HCT116 (cell line): ENCODE results near the gene SEMA3C. TPM values are rescaled to one million over a fixed set of nuclear protein-coding genes. Genes with fewer than 3 reads are reported as not detected.
A peak's percentile ranks its signal among the peaks of the same experiment; 100 is the strongest.

ENCODE experiments used
- ATAC-seq: fragments of 200-7000 bp; cut with Tn5 transposase; 2 replicates; pipeline ENCODE4 v1.9.1; 2020; ENCODE audit warnings: mild to moderate bottlenecking, moderate library complexity
- BruUV-seq: library from RNA; stranded (reverse); fragments of 400-500 nt; replicated peaks from 2 replicates; lab custom pipeline; 2021; lab: Mats Ljungman, UMichigan
- CTCF ChIA-PET: fragments of 300-600 bp; sonication (Branson Sonifier 250); formaldehyde crosslinking; loops from one replicate; lab custom pipeline; 2021; ENCODE audit warnings: antibody characterized with exemption; lab: Charles Lee
- POLR2A ChIA-PET: fragments of 300-600, 350-600 bp; sonication (Branson Sonifier 250); formaldehyde crosslinking; loops from one replicate; lab custom pipeline; 2021; ENCODE audit warnings: antibody characterized with exemption; lab: Charles Lee
- RAD21 ChIA-PET, 2 experiments: fragments of 300-600 bp; sonication (Branson Sonifier 250); formaldehyde crosslinking; loops; one replicate each; lab custom pipeline; 2023; ENCODE audit warnings: low total read pairs in 2 of 2; ENCODE audit not compliant: uncharacterized antibody in 2 of 2, unreplicated experiment in 2 of 2, low non-redundant PET in 1 of 2; lab: Charles Lee
- DNase-seq: peaks from one replicate; pipeline ENCODE4 v3.0.0-alpha.2; 2010; ENCODE audit warnings: low read depth, low spot score
- H2AFZ ChIP-seq: fragments of 200-600 bp; shearing (Covaris generic), sonication (generic); 2 replicates; pipeline ENCODE4 v1.6.1; 2017; ENCODE audit warnings: low read depth, mixed run types, mixed read lengths, antibody characterized with exemption, low read length; ENCODE audit not compliant: poor library complexity, severe bottlenecking
- H3K27ac ChIP-seq: 2 replicates; pipeline ENCODE4 v1.5.1; 2012; ENCODE audit warnings: low read depth, low read length
- H3K27me3 ChIP-seq: fragments of 200-600 bp; sonication (generic); 2 replicates; pipeline ENCODE4 v1.6.1; 2016; ENCODE audit warnings: mixed run types, low read length, mixed read lengths; ENCODE audit not compliant: insufficient read depth
- H3K36me3 ChIP-seq, 2 experiments: fragments of 200-500 bp in 1 of 2; fragments of 200-600 bp in 1 of 2; sonication (Bioruptor generic) in 1 of 2; sonication (generic) in 1 of 2; 2 replicates each; pipeline versions ENCODE4 v1.5.1 to v1.6.1; 2014 to 2016; ENCODE audit warnings: low read length in 2 of 2, inconsistent platforms in 1 of 2, mixed read lengths in 1 of 2, mixed run types in 1 of 2; ENCODE audit not compliant: insufficient read depth in 2 of 2, control insufficient read depth in 1 of 2
- H3K4me1 ChIP-seq, 2 experiments: fragments of 200-600 bp in 1 of 2; sonication (generic) in 1 of 2; 2 replicates each; pipeline versions ENCODE4 v1.5.1 to v1.6.1; 2012 to 2017; ENCODE audit warnings: low read length in 2 of 2, inconsistent platforms in 1 of 2, mild to moderate bottlenecking in 1 of 2, mixed read lengths in 1 of 2, mixed run types in 1 of 2, moderate library complexity in 1 of 2; ENCODE audit not compliant: insufficient read depth in 2 of 2, control insufficient read depth in 1 of 2
- H3K4me2 ChIP-seq: fragments of 200-600 bp; sonication (generic); 2 replicates; pipeline ENCODE4 v1.6.1; 2017; ENCODE audit warnings: mixed run types, low read length, mixed read lengths
- H3K4me3 ChIP-seq, 2 experiments: fragments of 200-600 bp in 1 of 2; sonication (generic) in 1 of 2; replicated peaks in 1 of 2; 2 replicates each; pipeline ENCODE4 v1.5.1; 2011 to 2016; ENCODE audit warnings: low read length in 2 of 2, control low read depth in 1 of 2, low read depth in 1 of 2, mild to moderate bottlenecking in 1 of 2, mixed read lengths in 1 of 2, mixed run types in 1 of 2
- H3K79me2 ChIP-seq: fragments of 200-600 bp; sonication (generic); 2 replicates; pipeline ENCODE4 v1.6.1; 2017; ENCODE audit warnings: mild to moderate bottlenecking, mixed run types, low read length, moderate library complexity, mixed read lengths; ENCODE audit not compliant: insufficient read depth
- H3K9ac ChIP-seq: fragments of 200-600 bp; sonication (generic); 2 replicates; pipeline ENCODE4 v1.6.1; 2016; ENCODE audit warnings: low read length, mixed read lengths
- H3K9me2 ChIP-seq: fragments of 200-600 bp; sonication (generic), shearing (Covaris generic); 2 replicates; pipeline ENCODE4 v1.6.1; 2017; ENCODE audit warnings: mixed run types, mild to moderate bottlenecking, moderate library complexity; ENCODE audit not compliant: insufficient read depth
- H3K9me3 ChIP-seq, 2 experiments: fragments of 200-500 bp in 1 of 2; fragments of 200-600 bp in 1 of 2; sonication (Bioruptor generic) in 1 of 2; sonication (generic) in 1 of 2; 2 replicates each; pipeline ENCODE4 v1.6.1; 2014 to 2017; ENCODE audit warnings: low read length in 2 of 2, mixed read lengths in 2 of 2, inconsistent platforms in 1 of 2, low read depth in 1 of 2, mild to moderate bottlenecking in 1 of 2, mixed run types in 1 of 2, moderate library complexity in 1 of 2; ENCODE audit not compliant: control insufficient read depth in 1 of 2, insufficient read depth in 1 of 2
- H4K20me1 ChIP-seq: fragments of 200-600 bp; sonication (generic), shearing (Covaris generic); 2 replicates; pipeline ENCODE4 v1.6.1; 2017; ENCODE audit warnings: mixed run types, mild to moderate bottlenecking, moderate library complexity; ENCODE audit not compliant: insufficient read depth
- CBX3 ChIP-seq: IDR thresholded peaks from 2 replicates; pipeline ENCODE4 v1.6.1; 2012; ENCODE audit warnings: low read depth
- CEBPB ChIP-seq: IDR thresholded peaks from 2 replicates; pipeline ENCODE4 v1.6.1; 2012; ENCODE audit warnings: low read depth
- EGR1 ChIP-seq: IDR thresholded peaks from 2 replicates; pipeline ENCODE4 v1.6.1; 2012; ENCODE audit warnings: low read depth
- EZH2 ChIP-seq: fragments of 200-600 bp; sonication (generic); IDR thresholded peaks from 2 replicates; pipeline ENCODE4 v1.6.1; 2017; ENCODE audit warnings: antibody characterized with exemption, mixed run types
- EZH2phosphoT487 ChIP-seq: fragments of 200-600 bp; IDR thresholded peaks from 2 replicates; pipeline ENCODE4 v1.6.1; 2018; ENCODE audit warnings: antibody characterized with exemption, borderline replicate concordance
- FOSL1 ChIP-seq: IDR thresholded peaks from 2 replicates; pipeline ENCODE4 v1.6.1; 2012; ENCODE audit warnings: low read depth
- JUND ChIP-seq: IDR thresholded peaks from 2 replicates; pipeline ENCODE4 v1.6.1; 2012
- RAD21 ChIP-seq: IDR thresholded peaks from 2 replicates; pipeline ENCODE4 v1.6.1; 2012; ENCODE audit warnings: low read depth, mild to moderate bottlenecking
- SIN3A ChIP-seq: IDR thresholded peaks from 2 replicates; pipeline ENCODE4 v1.6.1; 2012; ENCODE audit warnings: low read depth
- SP1 ChIP-seq: IDR thresholded peaks from 2 replicates; pipeline ENCODE4 v1.6.1; 2012; ENCODE audit warnings: low read depth
- YY1 ChIP-seq: IDR thresholded peaks from 2 replicates; pipeline ENCODE4 v1.6.1; 2011; ENCODE audit warnings: low read length, low read depth, moderate library complexity, mild to moderate bottlenecking; ENCODE audit not compliant: insufficient replicate concordance; ENCODE audit errors: extremely low read depth
- ZBTB33 ChIP-seq: IDR thresholded peaks from 2 replicates; pipeline ENCODE4 v1.6.1; 2011; ENCODE audit warnings: mild to moderate bottlenecking, low read length, moderate library complexity; ENCODE audit not compliant: insufficient replicate concordance; ENCODE audit errors: extremely low read depth
- ZNF274 ChIP-seq: fragments of 200-500 bp; sonication (Bioruptor generic); IDR thresholded peaks from 2 replicates; pipeline ENCODE4 v1.6.1; 2014; ENCODE audit warnings: mild to moderate bottlenecking, low read depth, low read length, inconsistent platforms
- intact Hi-C: fragments of 100-400 bp; cut with micrococcal nuclease; formaldehyde crosslinking; loops from 2 replicates; pipeline ENCODE4 v1.10.0; 2022
- total RNA-seq: library from RNA; stranded (reverse); gene quantifications from one replicate; pipeline ENCODE4 v1.2.1, GENCODE V29; 2021; ENCODE audit not compliant: unreplicated experiment
- TF ChIP-seq, protein P1 (sequence below): IDR thresholded peaks from 2 replicates; pipeline ENCODE4 v1.6.1; 2012

SEMA3C gene
- total RNA-seq, 1 experiment from 2014 or later: 25.3 TPM

- Histone ChIP-seq H3K4me1 (peaks cover 6 to 27% of the 10 kb centered on the region in 2 experiments; a peak in 3 of 4 replicates), H4K20me1 (no peaks in the 10 kb centered on the region), H3K9me3 (no peaks in the 10 kb centered on the region), H3K27me3 (no peaks in the 10 kb centered on the region), H3K9ac (peak overlapping the region; percentile 56), H3K27ac (peak overlapping the region; percentile 66), H3K36me3 (no peaks in the 10 kb centered on the region), H3K9me2 (no peaks in the 10 kb centered on the region), H2AFZ (peak overlapping the region; percentile 57), H3K79me2 (no peaks in the 10 kb centered on the region), H3K4me2 (peak overlapping the region; percentile 83), H3K4me3 (peak overlapping the region; percentile 33 to 53)
- POLR2A ChIA-PET: no interaction called here
- TF ChIP-seq EZH2 (no peak), SP1 (peak; percentile 42), CBX3 (peak; percentile 33; the same call in 1 of the 2 replicates), FOSL1 (peak; percentile 5; the same call in 1 of the 2 replicates), JUND (peak; percentile 37; the same call in 1 of the 2 replicates), CEBPB (peak; percentile 54), EZH2phosphoT487 (no peak), SIN3A (peak; percentile 49; the same call in 1 of the 2 replicates)
- no TSS peak for BruUV-seq
- intact Hi-C loops: no loop called here
- ATAC-seq (peak; percentile 79), DNase-seq (peak; percentile 79)
- RAD21 ChIA-PET: no interaction called here
- CTCF ChIA-PET: no interaction called here
Measured at GRCh38 chr7:80748363-80749042, 170.3 kb downstream of the SEMA3C start.

- POLR2A ChIA-PET: no interaction called here
- Histone ChIP-seq H4K20me1 (no peaks in the 10 kb centered on the region), H3K79me2 (no peaks in the 10 kb centered on the region), H2AFZ (no peak overlapping the region), H3K9ac (no peak overlapping the region), H3K36me3 (no peaks in the 10 kb centered on the region), H3K27ac (peak overlapping the region; percentile 44; the same call in 1 of the 2 replicates), H3K9me2 (no peaks in the 10 kb centered on the region), H3K9me3 (no peaks in the 10 kb centered on the region), H3K27me3 (no peaks in the 10 kb centered on the region), H3K4me2 (peak overlapping the region; percentile 24), H3K4me1 (peaks cover 16 to 20% of the 10 kb centered on the region in 2 experiments), H3K4me3 (no peak overlapping the region)
- BruUV-seq: no TSS peak
- DNase-seq (no peak), ATAC-seq (no peak)
- intact Hi-C loops: no loop called here
- CTCF ChIA-PET: no interaction called here
- RAD21 ChIA-PET: no interaction called here
- TF ChIP-seq ZBTB33: no peak
- TF ChIP-seq ZNF274: no peak
- no peak for TF ChIP-seq RAD21
- TF ChIP-seq, protein P1, sequence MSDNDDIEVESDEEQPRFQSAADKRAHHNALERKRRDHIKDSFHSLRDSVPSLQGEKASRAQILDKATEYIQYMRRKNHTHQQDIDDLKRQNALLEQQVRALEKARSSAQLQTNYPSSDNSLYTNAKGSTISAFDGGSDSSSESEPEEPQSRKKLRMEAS: no peak
- no peak for TF ChIP-seq YY1
- no peak for TF ChIP-seq EGR1
Measured at GRCh38 chr7:80740778-80741545, 177.9 kb downstream of the SEMA3C start.
